Body of pancreas (tissue), 4 donors: ENCODE measurements around the gene PLCB1. TPM values are rescaled to one million over a fixed set of nuclear protein-coding genes. Genes with fewer than 3 reads are reported as not detected.

Source experiments
- ATAC-seq: fragments of 150-250 bp; one replicate; pipeline ENCODE4 v1.9.1; 2016
- DNase-seq, 4 donors: peaks; one replicate each; pipeline ENCODE4 v3.0.0-alpha.2; 2019
- H3K27ac ChIP-seq, 4 donors: fragments of 200-600 bp; sonication (generic); 1 replicate in 3 of 4; 2 replicates in 1 of 4; pipeline versions ENCODE4 v1.5.1 to v1.6.1; 2016 to 2019; ENCODE audit warnings: mild to moderate bottlenecking in 1 of 4, mixed read lengths in 1 of 4, moderate library complexity in 1 of 4
- H3K27me3 ChIP-seq, 2 donors: fragments of 200-600 bp; sonication (generic); one replicate each; pipeline ENCODE4 v1.6.0; 2016; ENCODE audit warnings: mild to moderate bottlenecking in 1 of 2
- H3K36me3 ChIP-seq, 2 donors: fragments of 200-600 bp; sonication (generic); replicated peaks in 1 of 2; 2 replicates each; pipeline ENCODE4 v1.5.1; 2016; ENCODE audit warnings: low read depth in 2 of 2; ENCODE audit not compliant: insufficient read depth in 1 of 2
- H3K4me1 ChIP-seq: fragments of 200-600 bp; sonication (generic); one replicate; pipeline ENCODE4 v1.6.0; 2016
- H3K4me3 ChIP-seq, 2 donors: fragments of 200-600 bp; sonication (generic); 1 replicate in 1 of 2; 2 replicates in 1 of 2; pipeline ENCODE4 v1.5.1; 2016 to 2019
- H3K9me3 ChIP-seq, 3 donors: fragments of 200-600 bp; sonication (generic); 1 replicate in 2 of 3; 2 replicates in 1 of 3; pipeline ENCODE4 v1.5.1; 2016
- CTCF ChIP-seq, 7 experiments: fragments of 450-650 bp in 4 of 7; fragments of 200-600 bp in 3 of 7; sonication (generic) in 3 of 7; IDR thresholded peaks; one replicate each; pipeline ENCODE4 v1.5.1; 2016 to 2019; ENCODE audit warnings: antibody characterized with exemption in 7 of 7
- POLR2A ChIP-seq, 3 donors: fragments of 450-650 bp; IDR thresholded peaks; one replicate each; pipeline ENCODE4 v1.6.1; 2016; ENCODE audit warnings: antibody characterized with exemption in 3 of 3, mild to moderate bottlenecking in 2 of 3
- WGBS, 2 donors: methylation state at CpG; one replicate each; pipeline ENCODE4 v1.1.5; 2017; 5-methylcytosine and 5-hydroxymethylcytosine counted together
- intact Hi-C: fragments of 100-400 bp; cut with DNase I; formaldehyde crosslinking; loops from one replicate; pipeline ENCODE4 v1.15.1; 2023
- total RNA-seq, 2 donors: library from RNA; depleted of rRNA; stranded (reverse); fragments of >200 nt; gene quantifications; one replicate each; pipeline ENCODE4 v1.1.0, GENCODE V29; 2016

PLCB1 gene
- total RNA-seq, 2 donors from 2014 or later: 32.9 to 46.1 TPM

DNA sequence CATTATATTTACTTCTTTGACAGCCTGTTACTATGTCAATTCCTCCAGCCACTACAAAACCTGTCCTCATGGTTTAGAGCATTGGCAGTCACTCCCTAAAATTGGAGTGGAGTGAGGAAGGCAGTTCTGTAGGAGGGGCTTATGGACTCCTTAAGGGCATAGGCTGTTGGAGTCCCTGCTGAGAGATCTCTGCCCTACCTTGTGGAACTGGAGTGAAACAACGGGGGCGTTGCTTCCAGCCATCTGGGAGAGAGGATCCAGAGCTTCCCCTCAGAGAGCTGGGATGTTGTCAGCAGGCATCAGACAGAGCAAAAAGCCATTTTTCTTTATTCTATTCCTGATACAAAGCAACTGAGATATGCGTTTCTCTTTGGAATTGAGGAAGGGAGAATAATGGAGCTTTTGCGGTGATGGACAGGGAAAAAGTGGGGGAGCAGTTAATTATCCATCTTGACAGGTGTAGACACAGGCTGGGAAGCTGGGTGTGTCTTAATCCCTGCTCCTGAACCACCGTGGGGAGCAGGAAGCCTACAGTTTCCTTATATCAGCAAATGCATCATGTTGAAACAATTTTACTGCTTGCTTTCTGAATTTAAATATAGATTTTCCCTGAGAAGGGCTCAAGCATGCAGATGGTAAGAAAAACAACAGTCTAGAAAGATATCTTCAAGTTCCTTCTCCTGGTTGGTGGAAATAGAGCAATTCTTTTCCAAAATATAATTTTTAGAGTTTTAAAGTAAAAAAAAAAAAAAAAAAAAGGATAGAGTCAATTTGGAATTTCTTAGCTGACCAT is 402.5 kb downstream of the PLCB1 start:
- Histone ChIP-seq H3K36me3 (no peaks in the 10 kb centered on the region), H3K4me1 (no peaks in the 10 kb centered on the region), H3K4me3 (no peak overlapping the region), H3K9me3 (no peaks in the 10 kb centered on the region), H3K27ac (no peak overlapping the region), H3K27me3 (no peaks in the 10 kb centered on the region)
- no peak for ATAC-seq
- intact Hi-C loops: no loop called here
- WGBS, 2 donors: 72 to 74% methylated on average over 5 of the region's 5 CpGs
- no peak for DNase-seq
- TF ChIP-seq CTCF (IDR thresholded peaks at IDR 0.05) (no peak), POLR2A (IDR thresholded peaks at IDR 0.05) (no peak)

- DNase-seq: peak in 1 of 4 donors; percentile 32
- 90 to 94% methylated on average over 3 of the region's 3 CpGs for WGBS, 2 donors
- no peaks in the 10 kb centered on the region for H3K27me3 ChIP-seq
- intact Hi-C loops: no loop called here
- H3K4me1 ChIP-seq: no peaks in the 10 kb centered on the region
- ATAC-seq: no peak
- TF ChIP-seq POLR2A (IDR thresholded peaks at IDR 0.05) (no peak), CTCF (IDR thresholded peaks at IDR 0.05) (peak in 6 of 7 experiments; percentile 7 to 27 (median 22))
- no peak overlapping the region for H3K4me3 ChIP-seq
- H3K27ac ChIP-seq: no peak overlapping the region
- no peaks in the 10 kb centered on the region for H3K9me3 ChIP-seq
- no peaks in the 10 kb centered on the region for H3K36me3 ChIP-seq
Measured at GRCh38 chr20:8535403-8536261, 403.6 kb downstream of the PLCB1 start.

- no peak for TF ChIP-seq CTCF (IDR thresholded peaks at IDR 0.05)
- TF ChIP-seq POLR2A (IDR thresholded peaks at IDR 0.05): no peak
- H3K27me3 ChIP-seq: no peaks in the 10 kb centered on the region
- H3K4me3 ChIP-seq: no peak overlapping the region
- H3K4me1 ChIP-seq: no peaks in the 10 kb centered on the region
- intact Hi-C loops: no loop called here
- no peaks in the 10 kb centered on the region for H3K36me3 ChIP-seq
- DNase-seq (no peak), ATAC-seq (no peak)
- H3K27ac ChIP-seq: no peak overlapping the region
- WGBS, 2 donors: 90 to 92% methylated on average over 5 of the region's 5 CpGs
- H3K9me3 ChIP-seq: no peaks in the 10 kb centered on the region
Measured at GRCh38 chr20:8536262-8536618, 404.2 kb downstream of the PLCB1 start.

- no peaks in the 10 kb centered on the region for H3K9me3 ChIP-seq
- TF ChIP-seq POLR2A (IDR thresholded peaks at IDR 0.05): no peak
- TF ChIP-seq CTCF (IDR thresholded peaks at IDR 0.05): no peak
- no peaks in the 10 kb centered on the region for H3K4me1 ChIP-seq
- DNase-seq (no peak), ATAC-seq (no peak)
- H3K4me3 ChIP-seq: no peak overlapping the region
- H3K27me3 ChIP-seq: no peaks in the 10 kb centered on the region
- H3K36me3 ChIP-seq: no peaks in the 10 kb centered on the region
- H3K27ac ChIP-seq: no peak overlapping the region
- intact Hi-C loops: no loop called here
Measured at GRCh38 chr20:8540466-8540865, 408.4 kb downstream of the PLCB1 start.
